Measurements from ENCODE around the gene PDGFC.

Gene PDGFC

GRCh38 chr4:156972379-156973015 lies 898 bp upstream of the PDGFC start:
- no peak for FAIRE-seq

DNA sequence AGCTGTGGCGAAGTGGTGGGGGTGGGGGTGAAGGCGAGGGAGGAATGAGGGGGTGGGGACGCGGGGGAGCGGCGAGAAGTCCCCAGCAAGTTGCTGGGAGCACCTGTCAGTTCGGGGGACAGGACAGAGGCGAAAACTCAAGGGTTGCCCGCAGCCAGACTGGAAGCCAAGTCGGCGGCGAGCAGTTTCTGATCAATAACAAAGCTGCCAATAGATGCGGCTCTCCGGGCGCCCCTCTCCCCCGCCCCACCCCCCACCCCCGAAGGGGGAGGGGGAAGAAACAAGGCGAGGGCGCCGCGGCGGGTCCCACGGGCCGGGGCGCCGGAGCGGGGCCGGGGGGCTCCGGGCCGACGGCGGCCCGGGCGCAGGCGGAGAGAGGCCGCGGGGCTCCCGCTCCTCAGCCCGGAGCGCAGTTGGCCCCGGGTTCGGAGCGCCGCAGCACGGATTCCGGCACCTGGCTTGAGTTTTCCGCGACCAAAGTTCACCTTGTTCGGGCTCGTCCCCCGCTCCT lies 379 bp downstream of the PDGFC start:
- no peak for FAIRE-seq

DNA sequence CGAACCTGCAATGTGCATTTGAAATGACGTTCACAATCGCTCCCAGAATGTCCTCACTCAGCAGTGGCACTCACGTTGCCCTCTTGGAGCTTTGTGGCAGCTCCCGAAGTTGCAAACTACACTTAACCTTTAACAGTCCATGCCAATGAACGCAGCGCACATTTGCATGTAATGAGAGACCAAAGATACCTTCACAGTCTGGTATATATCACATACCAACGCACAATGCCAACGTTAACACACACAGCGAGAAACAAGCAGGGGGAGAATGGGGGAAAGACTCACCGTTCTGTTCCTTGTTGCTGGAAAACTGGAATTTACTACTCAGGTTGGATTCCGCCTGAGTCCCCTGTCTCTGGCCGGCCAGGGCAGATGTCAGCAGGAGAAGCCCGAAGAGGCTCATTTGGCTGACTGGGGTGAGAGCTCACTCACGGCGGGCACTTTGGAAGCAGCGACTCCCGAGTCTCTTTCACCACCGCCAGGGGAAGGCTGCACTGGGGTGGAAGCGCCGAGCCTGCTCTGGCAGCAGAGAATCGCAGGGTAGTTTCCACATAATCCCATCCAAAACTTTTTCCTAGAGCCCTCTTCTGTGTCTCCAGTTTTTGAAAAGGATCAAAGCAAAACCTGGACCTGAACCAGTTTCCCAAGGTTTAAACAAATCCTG lies 966 bp downstream of the PDGFC start:
- no peak for FAIRE-seq

DNA sequence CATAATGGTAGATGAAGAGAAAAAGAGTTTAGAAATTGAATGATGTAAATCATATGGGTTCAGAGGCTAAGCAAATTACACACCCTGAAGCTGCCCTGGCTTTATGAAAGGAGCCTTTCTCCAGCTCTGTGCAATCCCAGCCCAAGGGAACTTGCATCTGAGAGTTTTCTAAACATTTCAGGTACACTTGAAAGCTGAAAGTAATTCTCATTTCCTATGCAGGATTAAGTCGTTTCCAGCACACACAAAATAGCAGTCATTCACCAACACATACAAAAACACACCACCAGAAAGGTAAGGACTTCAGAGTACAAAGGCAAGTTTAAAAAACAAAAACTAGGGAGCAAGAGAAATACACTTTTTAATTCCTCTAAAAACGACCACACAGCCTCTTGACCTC lies 1.7 kb downstream of the PDGFC start:
- FAIRE-seq = peak; percentile 54

GRCh38 chr4:156969101-156969500 lies 2.5 kb downstream of the PDGFC start:
- no peak for FAIRE-seq

DNA sequence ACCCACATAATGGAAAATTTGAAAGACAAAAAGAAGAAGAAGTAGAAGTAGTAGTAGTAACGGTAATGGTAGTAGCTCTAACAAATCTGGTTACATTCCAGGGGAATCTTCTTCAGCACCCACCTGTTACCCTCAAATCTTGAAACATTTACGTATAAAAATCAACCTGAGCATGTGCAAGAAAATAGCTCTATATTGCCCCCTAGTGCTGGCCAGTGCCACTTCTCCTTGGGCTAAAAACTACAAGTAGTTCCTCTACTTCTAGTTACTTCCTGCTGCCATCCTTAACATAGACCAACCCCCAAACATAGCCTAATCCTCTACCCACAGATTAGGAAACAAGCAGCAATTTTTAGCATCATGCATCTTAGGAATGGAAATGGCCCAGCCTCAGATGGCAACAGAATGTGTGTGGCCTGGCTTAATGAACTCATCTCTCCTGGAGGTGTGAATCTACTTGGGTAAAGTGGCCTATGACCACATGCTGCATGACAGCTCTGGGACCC lies 3.1 kb downstream of the PDGFC start:
- peak; percentile 98 for FAIRE-seq

- peak; percentile 29 for FAIRE-seq
Measured at GRCh38 chr4:156966836-156967235, 4.8 kb downstream of the PDGFC start.

DNA sequence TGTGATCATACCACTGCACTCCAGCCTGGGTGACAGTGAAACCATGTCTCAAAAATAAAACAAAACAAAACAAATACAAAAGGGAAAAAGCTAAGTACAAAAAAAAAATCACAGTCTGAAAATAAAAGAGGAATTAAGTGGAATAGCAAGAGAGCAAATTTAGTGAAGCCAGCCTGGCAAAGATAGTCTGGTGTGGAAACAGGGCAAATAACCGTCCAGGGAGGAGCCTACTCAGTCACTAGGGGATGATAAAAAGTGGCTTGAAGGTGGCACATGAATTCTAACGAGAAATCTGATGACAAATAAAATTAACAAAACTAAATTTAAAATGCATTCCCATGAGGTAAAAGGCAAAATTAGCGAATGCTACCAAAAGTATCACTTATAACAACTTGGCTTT lies 8.2 kb downstream of the PDGFC start:
- no peak for FAIRE-seq

GRCh38 chr4:156962528-156962974 lies 9.0 kb downstream of the PDGFC start:
- no peak for FAIRE-seq

DNA sequence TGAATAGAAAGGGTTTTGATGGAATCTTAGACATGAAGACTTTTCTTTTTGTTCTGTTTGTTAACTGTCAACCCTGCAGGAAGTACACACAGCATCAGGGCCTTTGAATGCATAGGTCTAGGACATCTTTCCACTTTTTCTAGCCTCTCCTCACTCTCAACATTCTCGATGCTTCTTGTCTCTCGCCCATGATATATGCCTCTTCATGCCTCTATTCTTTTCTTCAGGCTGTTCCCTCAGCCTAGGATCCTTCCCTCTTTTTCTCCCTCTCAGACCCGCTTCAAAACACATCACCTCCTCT lies 9.6 kb downstream of the PDGFC start:
- FAIRE-seq = no peak

DNA sequence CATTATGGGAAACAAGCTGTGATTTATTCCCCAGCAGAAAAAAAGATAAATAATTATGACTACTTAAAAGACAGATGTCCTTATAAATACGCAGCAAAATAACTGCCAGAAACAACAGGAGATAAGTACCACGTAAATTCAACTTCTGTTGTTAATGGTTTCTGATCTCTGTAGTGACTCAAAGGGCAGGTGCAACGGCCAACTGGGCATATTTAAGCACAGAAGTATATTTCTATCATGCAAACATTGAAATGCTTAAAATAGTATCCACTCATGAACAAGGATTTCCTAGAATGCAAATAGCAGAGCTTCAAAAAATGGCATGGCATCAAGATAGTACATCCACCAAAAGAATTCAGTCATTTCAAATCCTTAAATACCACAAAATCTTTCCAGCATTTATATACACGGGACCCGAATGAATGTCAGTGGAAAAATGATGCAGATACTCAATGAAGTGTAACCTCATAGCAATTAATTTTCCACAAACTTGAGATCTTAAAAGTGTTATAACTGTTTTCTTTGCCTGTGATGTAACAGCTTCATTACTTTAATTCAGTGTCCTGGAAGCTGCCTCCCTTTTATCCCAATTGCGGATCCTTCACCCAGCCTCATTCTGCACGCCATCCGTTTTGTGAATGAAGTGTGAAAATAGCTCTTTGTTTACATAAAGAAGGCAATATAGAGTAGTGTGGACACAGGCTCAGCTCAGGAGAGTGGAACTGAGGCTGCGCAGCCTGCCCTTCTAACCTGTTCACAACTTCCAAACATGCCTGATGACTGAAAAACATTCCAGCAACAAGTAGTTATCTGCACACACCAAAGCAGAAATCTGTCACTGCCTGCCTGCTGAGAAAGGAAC lies 10.2 kb downstream of the PDGFC start:
- FAIRE-seq = peak; percentile 89

DNA sequence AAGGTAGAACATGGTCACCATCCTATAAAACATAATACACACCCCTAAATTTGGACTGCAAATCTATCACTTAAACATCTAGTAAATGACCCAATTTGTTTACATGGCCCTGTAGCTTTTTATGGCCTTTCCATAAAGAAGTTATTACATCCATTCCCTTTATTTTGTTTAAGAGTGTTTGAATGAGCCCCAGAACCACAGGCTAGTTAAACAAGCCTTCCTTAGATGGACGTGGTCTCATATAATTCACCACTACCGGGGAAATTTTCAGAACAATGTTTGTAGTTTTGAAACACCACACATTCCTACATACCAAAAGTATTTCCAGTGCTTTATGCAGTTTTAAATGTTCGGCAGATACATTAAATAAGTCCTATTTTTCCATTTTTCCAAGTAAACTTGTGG lies 12.3 kb downstream of the PDGFC start:
- FAIRE-seq = peak; percentile 63

- peak; percentile 35 for FAIRE-seq
Measured at GRCh38 chr4:156958276-156959074, 13.1 kb downstream of the PDGFC start.

- FAIRE-seq = no peak
Measured at GRCh38 chr4:156957556-156957955, 14.0 kb downstream of the PDGFC start.

DNA sequence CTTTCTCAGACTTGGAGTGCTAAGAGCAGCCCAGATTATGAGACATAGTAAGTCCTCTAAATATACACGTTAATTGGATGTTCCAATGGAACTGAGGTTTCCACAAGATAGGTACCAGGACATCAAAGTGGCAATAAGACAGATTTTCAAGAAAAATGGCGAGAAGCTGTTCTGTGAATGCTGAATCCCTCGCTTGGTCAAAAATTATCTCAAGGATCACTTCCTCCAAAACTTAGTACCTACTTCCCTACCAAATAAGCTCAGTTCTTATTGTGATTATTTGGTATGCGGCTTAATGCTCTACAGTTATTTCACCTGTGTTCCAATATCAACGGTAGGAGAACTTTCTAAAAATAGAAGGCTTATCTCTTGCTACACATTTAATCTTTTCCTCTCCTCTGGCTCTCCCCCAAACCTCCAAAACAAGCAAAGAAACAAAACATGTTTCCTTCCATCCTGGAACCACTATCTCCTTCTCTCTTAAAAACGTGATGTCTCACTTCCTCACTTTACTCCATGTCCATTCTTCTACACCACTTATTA lies 14.7 kb downstream of the PDGFC start:
- FAIRE-seq = no peak

- no peak for FAIRE-seq
Measured at GRCh38 chr4:156956359-156956758, 15.2 kb downstream of the PDGFC start.

- no peak for FAIRE-seq
Measured at GRCh38 chr4:156954587-156954986, 17.0 kb downstream of the PDGFC start.

DNA sequence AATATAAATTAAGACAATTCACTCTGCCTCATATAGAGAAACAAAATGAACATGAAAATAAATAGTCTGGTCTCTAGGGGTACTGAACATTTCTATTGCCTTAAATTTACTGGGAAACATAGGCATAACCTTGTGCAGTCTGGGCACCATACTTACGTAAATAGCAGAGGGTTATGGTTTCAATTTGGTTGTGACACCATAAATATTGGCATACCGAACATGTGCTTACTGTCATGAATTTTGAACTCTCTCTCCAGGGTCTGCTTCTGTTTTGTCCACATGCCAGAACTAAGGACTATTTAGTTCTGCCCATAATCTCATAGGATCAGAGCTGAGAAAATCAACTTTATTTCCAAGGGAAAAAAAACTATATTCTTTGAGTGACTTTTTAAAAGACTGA lies 17.6 kb downstream of the PDGFC start:
- peak; percentile 35 for FAIRE-seq

- no peak for FAIRE-seq
Measured at GRCh38 chr4:156953001-156953400, 18.6 kb downstream of the PDGFC start.

- no peak for FAIRE-seq
Measured at GRCh38 chr4:156952078-156952759, 19.4 kb downstream of the PDGFC start.

DNA sequence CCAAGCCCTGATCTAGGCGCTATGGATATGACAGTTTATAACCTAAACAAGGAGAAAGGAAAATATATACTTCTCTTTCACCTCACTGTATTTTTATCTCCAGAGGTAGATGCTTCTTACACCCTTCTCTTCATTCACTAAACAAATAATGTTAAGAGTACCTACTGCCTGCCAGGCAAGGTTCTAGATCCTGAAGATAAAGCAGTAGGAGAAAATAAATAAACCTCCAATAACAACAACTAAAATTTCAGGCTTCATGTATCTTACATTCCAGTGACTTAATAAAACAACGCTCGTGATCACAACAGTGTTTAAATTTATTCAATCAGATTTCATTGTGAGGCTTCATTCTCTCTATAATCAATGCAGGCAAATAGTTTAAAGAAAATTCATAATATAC lies 20.7 kb downstream of the PDGFC start:
- FAIRE-seq = no peak

DNA sequence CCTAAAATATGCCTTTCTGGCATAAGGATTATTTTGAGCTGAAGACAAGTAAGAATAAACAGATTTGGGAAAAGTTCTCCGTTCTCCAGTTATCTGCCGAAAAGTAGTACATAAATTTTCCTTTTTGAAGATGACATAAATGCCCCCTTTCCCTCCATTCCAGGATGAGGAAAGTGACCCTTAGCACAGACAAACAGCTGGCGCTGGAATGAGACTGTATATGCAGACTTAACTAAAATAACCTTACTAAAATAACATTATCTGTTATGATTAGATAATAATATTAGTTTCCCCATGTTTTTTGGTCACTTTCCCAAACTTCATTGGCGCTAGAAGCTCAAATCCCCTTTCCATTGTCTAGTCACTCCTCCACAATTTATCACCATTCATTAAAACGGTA lies 21.5 kb downstream of the PDGFC start:
- FAIRE-seq = no peak
